ENCODE results near the gene CHI3L1.

The CHI3L1 gene

GRCh38 chr1:203187689-203188264, 1.3 kb upstream of the CHI3L1 start:
- TF ChIP-seq YY1 (IDR thresholded peaks at IDR 0.05; ENCODE audit: insufficient read depth, insufficient read length) (no peak), SUZ12 (IDR thresholded peaks at IDR 0.05; ENCODE audit: extremely low read depth, insufficient read depth, insufficient read length) (no peak)
- no peaks in the 10 kb centered on the region for H3K27me3 ChIP-seq (ENCODE audit: insufficient read depth, insufficient read length)
- H3K4me1 ChIP-seq (ENCODE audit: insufficient read depth, insufficient read length) = peaks cover 19% of the 10 kb centered on the region
- no peak overlapping the region for H3K9ac ChIP-seq (ENCODE audit: insufficient read length, low read depth)
- no peaks in the 10 kb centered on the region for H3K36me3 ChIP-seq (ENCODE audit: insufficient read depth, insufficient read length, low read length)
- H3K9me3 ChIP-seq (ENCODE audit: insufficient read depth, low read length) = no peaks in the 10 kb centered on the region
- H3K4me3 ChIP-seq (ENCODE audit: insufficient read length, low read depth) = no peak overlapping the region
- no peak for DNase-seq (ENCODE audit: low read depth, low spot score)

GRCh38 chr1:203187304-203187685, 791 bp upstream of the CHI3L1 start:
- H3K9ac ChIP-seq (ENCODE audit: insufficient read length, low read depth) = peak overlapping the region; percentile 14
- no peak overlapping the region for H3K4me3 ChIP-seq (ENCODE audit: insufficient read length, low read depth)
- H3K4me1 ChIP-seq (ENCODE audit: insufficient read depth, insufficient read length) = peaks cover 19% of the 10 kb centered on the region
- TF ChIP-seq SUZ12 (IDR thresholded peaks at IDR 0.05; ENCODE audit: extremely low read depth, insufficient read depth, insufficient read length) = no peak
- no peaks in the 10 kb centered on the region for H3K36me3 ChIP-seq (ENCODE audit: insufficient read depth, insufficient read length, low read length)
- H3K27me3 ChIP-seq (ENCODE audit: insufficient read depth, insufficient read length) = no peaks in the 10 kb centered on the region
- no peak for DNase-seq (ENCODE audit: low read depth, low spot score)
- no peaks in the 10 kb centered on the region for H3K9me3 ChIP-seq (ENCODE audit: insufficient read depth, low read length)

- no peaks in the 10 kb centered on the region for H3K27me3 ChIP-seq (ENCODE audit: insufficient read depth, insufficient read length)
- TF ChIP-seq SUZ12 (IDR thresholded peaks at IDR 0.05; ENCODE audit: extremely low read depth, insufficient read depth, insufficient read length) = no peak
- no peak for TF ChIP-seq YY1 (IDR thresholded peaks at IDR 0.05; ENCODE audit: insufficient read depth, insufficient read length)
- no peak for TF ChIP-seq ZNF274 (IDR thresholded peaks at IDR 0.05; ENCODE audit: low read depth, low read length)
- peaks cover 19% of the 10 kb centered on the region for H3K4me1 ChIP-seq (ENCODE audit: insufficient read depth, insufficient read length)
- no peaks in the 10 kb centered on the region for H3K36me3 ChIP-seq (ENCODE audit: insufficient read depth, insufficient read length, low read length)
- no peak overlapping the region for H3K9ac ChIP-seq (ENCODE audit: insufficient read length, low read depth)
- no peak overlapping the region for H3K4me3 ChIP-seq (ENCODE audit: insufficient read length, low read depth)
- no peak for DNase-seq (ENCODE audit: low read depth, low spot score)
- H3K9me3 ChIP-seq (ENCODE audit: insufficient read depth, low read length) = no peaks in the 10 kb centered on the region
These were observed 436 bp downstream of the CHI3L1 start for GRCh38 chr1:203186091-203186445.

GRCh38 chr1:203185585-203185984, 919 bp downstream of the CHI3L1 start:
- no peaks in the 10 kb centered on the region for H3K36me3 ChIP-seq (ENCODE audit: insufficient read depth, insufficient read length, low read length)
- H3K4me1 ChIP-seq (ENCODE audit: insufficient read depth, insufficient read length) = peaks cover 19% of the 10 kb centered on the region

GRCh38 chr1:203185061-203185461, 1.4 kb downstream of the CHI3L1 start:
- DNase-seq (ENCODE audit: low read depth, low spot score) = no peak
- H3K9ac ChIP-seq (ENCODE audit: insufficient read length, low read depth) = no peak overlapping the region
- H3K36me3 ChIP-seq (ENCODE audit: insufficient read depth, insufficient read length, low read length) = no peaks in the 10 kb centered on the region
- H3K4me3 ChIP-seq (ENCODE audit: insufficient read length, low read depth) = no peak overlapping the region
- no peaks in the 10 kb centered on the region for H3K9me3 ChIP-seq (ENCODE audit: insufficient read depth, low read length)
- peaks cover 19% of the 10 kb centered on the region for H3K4me1 ChIP-seq (ENCODE audit: insufficient read depth, insufficient read length)
- no peak for TF ChIP-seq YY1 (IDR thresholded peaks at IDR 0.05; ENCODE audit: insufficient read depth, insufficient read length)
- TF ChIP-seq ZNF274 (IDR thresholded peaks at IDR 0.05; ENCODE audit: low read depth, low read length) = no peak
- TF ChIP-seq SUZ12 (IDR thresholded peaks at IDR 0.05; ENCODE audit: extremely low read depth, insufficient read depth, insufficient read length) = no peak
- H3K27me3 ChIP-seq (ENCODE audit: insufficient read depth, insufficient read length) = no peaks in the 10 kb centered on the region

More at GRCh38 chr1:203185585-203185984, 919 bp downstream of the CHI3L1 start:
- no peak for TF ChIP-seq YY1 (IDR thresholded peaks at IDR 0.05; ENCODE audit: insufficient read depth, insufficient read length)
- no peak for TF ChIP-seq SUZ12 (IDR thresholded peaks at IDR 0.05; ENCODE audit: extremely low read depth, insufficient read depth, insufficient read length)
- TF ChIP-seq ZNF274 (IDR thresholded peaks at IDR 0.05; ENCODE audit: low read depth, low read length) = no peak
- no peaks in the 10 kb centered on the region for H3K27me3 ChIP-seq (ENCODE audit: insufficient read depth, insufficient read length)
- H3K9me3 ChIP-seq (ENCODE audit: insufficient read depth, low read length) = no peaks in the 10 kb centered on the region
- H3K9ac ChIP-seq (ENCODE audit: insufficient read length, low read depth) = no peak overlapping the region
- H3K4me3 ChIP-seq (ENCODE audit: insufficient read length, low read depth) = no peak overlapping the region
- DNase-seq (ENCODE audit: low read depth, low spot score) = no peak

- Histone ChIP-seq H3K4me3 (ENCODE audit: insufficient read length, low read depth) (no peak overlapping the region), H3K36me3 (ENCODE audit: insufficient read depth, insufficient read length, low read length) (no peaks in the 10 kb centered on the region), H3K27me3 (ENCODE audit: insufficient read depth, insufficient read length) (no peaks in the 10 kb centered on the region), H3K9ac (ENCODE audit: insufficient read length, low read depth) (no peak overlapping the region), H3K9me3 (ENCODE audit: insufficient read depth, low read length) (no peaks in the 10 kb centered on the region), H3K4me1 (ENCODE audit: insufficient read depth, insufficient read length) (peaks cover 25% of the 10 kb centered on the region)
- no peak for DNase-seq (ENCODE audit: low read depth, low spot score)
- TF ChIP-seq YY1 (IDR thresholded peaks at IDR 0.05; ENCODE audit: insufficient read depth, insufficient read length) (no peak), SUZ12 (IDR thresholded peaks at IDR 0.05; ENCODE audit: extremely low read depth, insufficient read depth, insufficient read length) (no peak), ZNF274 (IDR thresholded peaks at IDR 0.05; ENCODE audit: low read depth, low read length) (no peak)
These were observed 2.0 kb downstream of the CHI3L1 start for GRCh38 chr1:203184467-203184866.

GRCh38 chr1:203183828-203184227, 2.7 kb downstream of the CHI3L1 start:
- H3K9me3 ChIP-seq (ENCODE audit: insufficient read depth, low read length) = no peaks in the 10 kb centered on the region
- H3K4me1 ChIP-seq (ENCODE audit: insufficient read depth, insufficient read length) = peaks cover 31% of the 10 kb centered on the region
- H3K9ac ChIP-seq (ENCODE audit: insufficient read length, low read depth) = no peak overlapping the region
- DNase-seq (ENCODE audit: low read depth, low spot score) = no peak
- H3K36me3 ChIP-seq (ENCODE audit: insufficient read depth, insufficient read length, low read length) = no peaks in the 10 kb centered on the region
- no peaks in the 10 kb centered on the region for H3K27me3 ChIP-seq (ENCODE audit: insufficient read depth, insufficient read length)
- no peak for TF ChIP-seq SUZ12 (IDR thresholded peaks at IDR 0.05; ENCODE audit: extremely low read depth, insufficient read depth, insufficient read length)
- TF ChIP-seq ZNF274 (IDR thresholded peaks at IDR 0.05; ENCODE audit: low read depth, low read length) = no peak
- TF ChIP-seq YY1 (IDR thresholded peaks at IDR 0.05; ENCODE audit: insufficient read depth, insufficient read length) = no peak
- no peak overlapping the region for H3K4me3 ChIP-seq (ENCODE audit: insufficient read length, low read depth)
